Fibroblast of the aortic adventitia (primary cell): ENCODE results near the gene CPEB1. TPM values are rescaled to one million over a fixed set of nuclear protein-coding genes. Genes with fewer than 3 reads are reported as not detected.

Source experiments
- DNase-seq: peaks from one replicate; pipeline ENCODE4 v3.0.0-alpha.2; 2010; ENCODE audit warnings: low read depth
- H3K4me3 ChIP-seq: 2 replicates; pipeline ENCODE4 v1.5.1; 2011; ENCODE audit warnings: low read depth, mild to moderate bottlenecking, control low read depth, low read length, moderate library complexity
- total RNA-seq: library from RNA; depleted of rRNA; stranded (reverse); fragments of >200 nt; gene quantifications from 2 replicates; pipeline ENCODE4 v1.2.3, GENCODE V29; 2012; ENCODE audit warnings: low replicate concordance
- TF ChIP-seq, protein P1 (sequence below): IDR thresholded peaks from 2 replicates; pipeline ENCODE4 v1.5.1; 2011; ENCODE audit warnings: mild to moderate bottlenecking, low read length, control low read depth, inconsistent platforms; ENCODE audit not compliant: insufficient read depth

The CPEB1 gene
- total RNA-seq: 25.5 and 40.9 TPM in 2 replicates

DNA sequence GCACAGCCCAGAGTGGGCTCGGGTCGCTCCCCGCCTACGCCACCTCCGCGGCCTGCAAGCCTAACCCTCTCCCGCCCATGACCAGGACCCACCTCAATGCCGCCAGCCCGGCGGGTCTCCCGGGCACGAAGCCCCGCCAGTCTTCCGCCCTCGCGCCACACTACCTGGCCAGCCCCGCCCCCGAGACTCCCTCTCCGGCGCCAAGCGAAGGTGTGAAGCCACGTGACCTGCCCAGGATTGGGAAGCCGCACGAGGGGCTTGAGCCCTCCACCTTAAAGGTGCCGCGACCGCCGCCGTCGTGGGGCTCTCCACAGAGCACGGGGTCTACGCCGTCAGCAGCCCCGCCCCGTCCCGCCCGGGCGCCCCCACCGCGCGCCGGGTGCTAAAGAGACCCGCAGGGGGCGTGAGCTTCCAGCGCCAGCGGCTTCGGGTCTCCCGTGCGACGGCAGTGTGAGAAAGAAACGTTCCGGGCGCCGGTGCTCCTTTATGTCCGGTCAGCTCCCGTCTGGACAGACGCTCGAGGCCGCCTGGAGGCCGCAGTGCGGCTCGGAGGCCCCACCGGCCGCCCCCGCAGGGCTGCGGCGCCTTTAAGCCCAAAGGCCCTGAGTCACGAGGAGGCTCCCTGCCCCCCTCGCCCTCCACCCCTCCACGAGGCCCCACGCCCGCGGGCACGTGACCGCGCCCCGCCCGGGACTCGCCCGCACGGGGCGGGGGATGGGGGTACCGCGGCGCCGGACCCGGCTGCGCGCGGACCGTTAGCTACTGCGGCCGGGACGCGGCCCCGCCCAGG is at the start of gene CPEB1:
CPEB1 (minus strand) TSS at position 319 of the 790 bp plus-strand sequence. CDS start 18,904 bp downstream, outside the sequence.
- TF ChIP-seq, protein P1, sequence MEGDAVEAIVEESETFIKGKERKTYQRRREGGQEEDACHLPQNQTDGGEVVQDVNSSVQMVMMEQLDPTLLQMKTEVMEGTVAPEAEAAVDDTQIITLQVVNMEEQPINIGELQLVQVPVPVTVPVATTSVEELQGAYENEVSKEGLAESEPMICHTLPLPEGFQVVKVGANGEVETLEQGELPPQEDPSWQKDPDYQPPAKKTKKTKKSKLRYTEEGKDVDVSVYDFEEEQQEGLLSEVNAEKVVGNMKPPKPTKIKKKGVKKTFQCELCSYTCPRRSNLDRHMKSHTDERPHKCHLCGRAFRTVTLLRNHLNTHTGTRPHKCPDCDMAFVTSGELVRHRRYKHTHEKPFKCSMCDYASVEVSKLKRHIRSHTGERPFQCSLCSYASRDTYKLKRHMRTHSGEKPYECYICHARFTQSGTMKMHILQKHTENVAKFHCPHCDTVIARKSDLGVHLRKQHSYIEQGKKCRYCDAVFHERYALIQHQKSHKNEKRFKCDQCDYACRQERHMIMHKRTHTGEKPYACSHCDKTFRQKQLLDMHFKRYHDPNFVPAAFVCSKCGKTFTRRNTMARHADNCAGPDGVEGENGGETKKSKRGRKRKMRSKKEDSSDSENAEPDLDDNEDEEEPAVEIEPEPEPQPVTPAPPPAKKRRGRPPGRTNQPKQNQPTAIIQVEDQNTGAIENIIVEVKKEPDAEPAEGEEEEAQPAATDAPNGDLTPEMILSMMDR: no peak
- peak; percentile 51 for DNase-seq
- peak within 1 kb of the TSS; percentile 58 for H3K4me3 ChIP-seq

DNA sequence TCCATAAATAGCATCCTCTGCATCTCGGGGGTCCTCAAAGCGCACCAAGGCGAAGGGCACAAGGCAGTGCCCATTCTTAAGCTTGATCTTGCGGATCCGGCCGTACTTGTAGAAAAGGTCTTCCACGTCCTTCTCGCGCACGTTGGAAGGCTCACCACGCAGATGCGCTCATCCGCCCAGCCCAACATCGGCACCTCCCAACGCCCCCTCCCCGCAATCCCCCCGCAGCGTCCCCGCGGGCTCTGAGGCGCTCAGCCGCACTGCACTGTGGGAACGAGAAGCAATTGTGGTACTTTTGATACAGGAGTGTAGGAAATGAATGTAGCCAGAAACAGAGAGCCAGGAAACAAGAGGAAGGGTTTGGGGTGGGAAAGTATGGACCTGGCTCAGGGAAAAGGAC is 45.0 kb upstream of the CPEB1 start:
- DNase-seq: no peak
- no peak overlapping the region for H3K4me3 ChIP-seq
- TF ChIP-seq, protein P1: no peak

GRCh38 chr15:82689147-82689546 is 42.0 kb upstream of the CPEB1 start:
- no peak for DNase-seq
- TF ChIP-seq, protein P1: no peak
- no peak overlapping the region for H3K4me3 ChIP-seq

DNA sequence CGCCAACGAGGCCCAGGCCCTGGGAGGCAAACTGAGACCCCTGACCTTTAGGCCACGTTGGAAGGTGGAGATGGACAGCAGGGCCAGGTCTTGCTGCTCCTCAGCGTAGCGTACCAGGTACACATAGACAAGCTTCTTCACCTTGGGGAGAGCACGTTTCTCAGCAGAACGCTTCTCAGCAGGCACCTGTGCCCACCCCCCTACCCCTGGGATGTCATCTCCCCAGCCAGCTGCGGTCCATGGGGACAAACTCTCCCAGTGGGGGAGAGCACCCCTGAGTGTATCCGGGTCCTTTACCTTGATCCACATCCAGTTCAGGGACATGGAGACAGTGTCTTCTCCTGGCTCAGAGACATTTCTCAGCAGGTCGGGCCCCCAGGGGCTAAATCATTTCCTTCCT is 41.5 kb upstream of the CPEB1 start:
- H3K4me3 ChIP-seq: no peak overlapping the region
- no peak for DNase-seq
- TF ChIP-seq, protein P1: no peak

DNA sequence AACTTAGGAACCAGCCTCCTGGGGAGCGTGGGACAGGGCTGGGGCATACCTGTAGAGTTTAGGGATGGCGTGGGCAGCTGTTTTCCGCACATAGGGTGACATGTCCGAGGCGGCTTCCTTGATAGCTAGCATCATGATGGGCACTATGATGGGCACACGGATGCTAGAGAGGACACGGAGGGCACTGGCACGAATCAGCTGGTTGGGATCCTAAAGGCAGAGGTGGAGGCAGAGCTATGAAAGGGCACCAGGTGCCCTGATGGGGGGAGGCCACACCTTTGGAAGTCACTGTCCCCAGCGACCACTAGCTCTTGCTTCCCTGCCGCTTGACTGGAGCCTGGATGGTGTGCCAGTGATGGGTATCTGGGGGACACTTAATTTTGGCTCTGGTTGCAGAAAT is 34.2 kb upstream of the CPEB1 start:
- TF ChIP-seq, protein P1: no peak
- no peak overlapping the region for H3K4me3 ChIP-seq
- DNase-seq: no peak

DNA sequence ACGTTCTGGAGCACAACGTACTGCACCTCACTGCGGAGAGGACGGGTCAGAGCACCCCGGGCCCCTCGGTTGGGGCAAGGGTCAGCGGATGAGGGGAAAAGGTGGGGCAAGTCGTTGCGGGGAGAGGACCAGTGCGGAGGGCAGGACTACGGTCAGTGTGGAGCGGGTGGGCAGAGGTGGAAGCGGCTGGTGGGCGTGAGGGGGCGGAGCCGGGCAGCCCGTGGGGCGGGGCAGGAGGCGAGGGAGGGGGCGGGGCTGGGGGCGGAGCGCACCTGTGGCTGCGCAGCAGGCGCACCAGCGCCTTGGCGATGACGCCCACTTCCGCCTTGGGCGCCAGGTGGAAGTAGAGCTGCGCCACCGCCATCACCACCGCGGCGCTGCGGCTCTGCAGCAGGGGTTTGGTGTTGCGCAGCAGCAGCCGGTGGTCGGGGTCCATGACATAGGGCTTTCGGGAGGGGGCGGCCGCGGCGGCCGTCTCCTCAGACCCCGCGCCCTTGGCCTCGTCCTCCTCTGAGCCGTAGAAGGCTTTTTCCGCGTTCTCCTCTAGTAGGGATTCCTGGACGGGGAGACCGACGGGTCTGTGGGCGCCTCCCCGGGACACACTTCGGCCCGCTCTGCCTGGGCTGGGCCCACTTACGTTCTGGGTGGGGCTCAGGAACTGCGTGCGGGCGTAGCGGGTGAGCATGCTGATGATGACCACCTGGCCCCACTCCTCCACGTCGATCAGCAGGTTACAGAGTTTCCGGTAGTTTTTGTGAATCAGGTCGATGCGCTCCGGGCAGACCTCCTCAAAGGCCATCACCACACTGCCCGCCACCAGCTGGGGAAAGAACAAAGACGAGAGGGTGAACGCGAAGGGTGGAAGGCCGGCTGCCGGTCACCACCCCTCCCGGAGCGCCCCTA is 33.3 kb upstream of the CPEB1 start:
- no peak for DNase-seq
- TF ChIP-seq, protein P1: no peak
- no peak overlapping the region for H3K4me3 ChIP-seq
